IMR-90 (cell line): ENCODE results near the gene DAAM1.

Experiments
- CHD1 ChIP-seq: IDR thresholded peaks from 2 replicates; pipeline ENCODE4 v1.6.1; 2012; ENCODE audit warnings: low read depth, low read length, improper control_type of control experiment
- CTCF ChIP-seq: conservative IDR thresholded peaks from 2 replicates; pipeline ENCODE4 v1.5.1; 2012; ENCODE audit warnings: mild to moderate bottlenecking, low read depth, low read length, improper control_type of control experiment
- FOS ChIP-seq: fragments of 150-350 bp; IDR thresholded peaks from 2 replicates; pipeline ENCODE4 v1.6.1; 2016; ENCODE audit warnings: low read depth, low read length
- MAFK ChIP-seq: IDR thresholded peaks from 2 replicates; pipeline ENCODE4 v1.6.1; 2012; ENCODE audit warnings: low read depth, low read length, improper control_type of control experiment
- MAZ ChIP-seq: IDR thresholded peaks from 2 replicates; pipeline ENCODE4 v1.6.1; 2012; ENCODE audit warnings: low read depth, mild to moderate bottlenecking, low read length, improper control_type of control experiment, moderate library complexity, borderline replicate concordance
- MXI1 ChIP-seq: IDR thresholded peaks from 2 replicates; pipeline ENCODE4 v1.6.1; 2012; ENCODE audit warnings: low read depth, mild to moderate bottlenecking, low read length, moderate library complexity, borderline replicate concordance
- NFE2L2 ChIP-seq: fragments of 150-350 bp; IDR thresholded peaks from 2 replicates; pipeline ENCODE4 v1.6.1; 2016; ENCODE audit warnings: low read depth, mild to moderate bottlenecking, low read length
- POLR2A ChIP-seq: IDR thresholded peaks from 2 replicates; pipeline ENCODE4 v1.6.1; 2012; ENCODE audit warnings: mild to moderate bottlenecking, low read depth, low read length
- RAD21 ChIP-seq: IDR thresholded peaks from 2 replicates; pipeline ENCODE4 v1.6.1; 2012; ENCODE audit warnings: low read length, improper control_type of control experiment
- RFX5 ChIP-seq: IDR thresholded peaks from 2 replicates; pipeline ENCODE4 v1.8.0; 2012; ENCODE audit warnings: low read depth, mild to moderate bottlenecking, low read length, moderate library complexity
- SMC3 ChIP-seq: fragments of 150-350 bp; IDR thresholded peaks from 2 replicates; pipeline ENCODE4 v1.6.1; 2016; ENCODE audit warnings: low read depth, mild to moderate bottlenecking, antibody characterized with exemption, low read length, moderate library complexity
- USF2 ChIP-seq: fragments of 150-350 bp; IDR thresholded peaks from 2 replicates; pipeline ENCODE4 v1.6.1; 2017; ENCODE audit warnings: mild to moderate bottlenecking, antibody characterized with exemption, low read length, low read depth

GRCh38 chr14:59175404-59175803, 13.1 kb upstream of the DAAM1 start:
- no peak for TF ChIP-seq CTCF
- TF ChIP-seq SMC3, result no peak
- TF ChIP-seq POLR2A, result no peak
- TF ChIP-seq RFX5, result no peak
- no peak for TF ChIP-seq USF2
- no peak for TF ChIP-seq RAD21
- TF ChIP-seq NFE2L2, result no peak
- TF ChIP-seq MAZ, result no peak
- no peak for TF ChIP-seq MAFK
- no peak for TF ChIP-seq FOS
- TF ChIP-seq MXI1, result no peak
- TF ChIP-seq CHD1, result no peak
